Panc1 (cell line): ENCODE results near the gene EFNA2.

Experiments used
- CTCF ChIP-seq: fragments of 450-650 bp; IDR thresholded peaks from 2 replicates; pipeline ENCODE4 v1.5.1; 2017; ENCODE audit warnings: mild to moderate bottlenecking
- POLR2AphosphoS5 ChIP-seq: IDR thresholded peaks from 2 replicates; pipeline ENCODE4 v1.6.1; 2012; ENCODE audit warnings: mild to moderate bottlenecking, low read depth, low read length, moderate library complexity
- SIN3A ChIP-seq: IDR thresholded peaks from 2 replicates; pipeline ENCODE4 v1.6.1; 2012; ENCODE audit warnings: low read depth, mild to moderate bottlenecking, low read length, moderate library complexity, borderline replicate concordance; ENCODE audit not compliant: insufficient read depth
- TCF7L2 ChIP-seq: IDR thresholded peaks from 2 replicates; pipeline ENCODE4 v1.6.1; 2011; ENCODE audit warnings: mild to moderate bottlenecking, low read depth, low read length, inconsistent platforms
- TF ChIP-seq, protein P1 (sequence below), 2 experiments: IDR thresholded peaks; 2 replicates each; pipeline ENCODE4 v1.6.1; 2011 to 2012; ENCODE audit warnings: low read depth in 2 of 2, control low read depth in 1 of 2, low read length in 1 of 2, mild to moderate bottlenecking in 1 of 2, moderate library complexity in 1 of 2; ENCODE audit not compliant: insufficient read depth in 1 of 2

DNA sequence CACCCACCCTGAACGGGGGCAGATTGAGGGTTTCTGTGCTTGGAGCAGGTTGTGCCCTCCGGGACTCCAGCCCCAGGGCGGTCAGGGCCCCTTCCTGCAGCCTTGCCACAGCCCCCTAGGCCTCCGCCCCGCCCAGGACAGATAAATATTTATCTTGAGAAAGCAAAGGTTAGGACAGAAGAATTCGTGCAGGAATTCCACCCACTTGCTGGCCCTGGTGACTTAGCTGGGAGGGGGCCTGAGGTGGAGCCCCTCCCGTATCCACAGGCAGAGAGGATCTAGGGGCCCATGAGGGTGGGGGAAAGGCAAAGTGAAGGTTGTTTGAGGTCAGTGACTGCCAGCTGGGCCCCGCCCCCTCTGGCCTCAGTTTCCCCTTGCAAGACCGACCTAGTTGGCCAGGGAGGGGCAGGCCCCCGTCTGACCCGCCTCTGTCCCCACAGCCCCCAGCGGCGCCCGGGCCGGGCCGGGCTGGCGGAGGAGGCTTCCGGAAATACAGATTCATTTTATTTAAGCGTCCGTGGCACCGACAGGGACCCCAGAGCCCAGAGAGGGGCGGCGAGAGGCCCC lies 32.1 kb upstream of the EFNA2 start:
- TF ChIP-seq CTCF (no peak), POLR2AphosphoS5 (no peak; the same call in 1 of the 2 replicates), TCF7L2 (no peak), SIN3A (no peak)
- TF ChIP-seq, protein P1, sequence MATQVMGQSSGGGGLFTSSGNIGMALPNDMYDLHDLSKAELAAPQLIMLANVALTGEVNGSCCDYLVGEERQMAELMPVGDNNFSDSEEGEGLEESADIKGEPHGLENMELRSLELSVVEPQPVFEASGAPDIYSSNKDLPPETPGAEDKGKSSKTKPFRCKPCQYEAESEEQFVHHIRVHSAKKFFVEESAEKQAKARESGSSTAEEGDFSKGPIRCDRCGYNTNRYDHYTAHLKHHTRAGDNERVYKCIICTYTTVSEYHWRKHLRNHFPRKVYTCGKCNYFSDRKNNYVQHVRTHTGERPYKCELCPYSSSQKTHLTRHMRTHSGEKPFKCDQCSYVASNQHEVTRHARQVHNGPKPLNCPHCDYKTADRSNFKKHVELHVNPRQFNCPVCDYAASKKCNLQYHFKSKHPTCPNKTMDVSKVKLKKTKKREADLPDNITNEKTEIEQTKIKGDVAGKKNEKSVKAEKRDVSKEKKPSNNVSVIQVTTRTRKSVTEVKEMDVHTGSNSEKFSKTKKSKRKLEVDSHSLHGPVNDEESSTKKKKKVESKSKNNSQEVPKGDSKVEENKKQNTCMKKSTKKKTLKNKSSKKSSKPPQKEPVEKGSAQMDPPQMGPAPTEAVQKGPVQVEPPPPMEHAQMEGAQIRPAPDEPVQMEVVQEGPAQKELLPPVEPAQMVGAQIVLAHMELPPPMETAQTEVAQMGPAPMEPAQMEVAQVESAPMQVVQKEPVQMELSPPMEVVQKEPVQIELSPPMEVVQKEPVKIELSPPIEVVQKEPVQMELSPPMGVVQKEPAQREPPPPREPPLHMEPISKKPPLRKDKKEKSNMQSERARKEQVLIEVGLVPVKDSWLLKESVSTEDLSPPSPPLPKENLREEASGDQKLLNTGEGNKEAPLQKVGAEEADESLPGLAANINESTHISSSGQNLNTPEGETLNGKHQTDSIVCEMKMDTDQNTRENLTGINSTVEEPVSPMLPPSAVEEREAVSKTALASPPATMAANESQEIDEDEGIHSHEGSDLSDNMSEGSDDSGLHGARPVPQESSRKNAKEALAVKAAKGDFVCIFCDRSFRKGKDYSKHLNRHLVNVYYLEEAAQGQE (IDR thresholded peaks at IDR 0.05; ENCODE audit: insufficient read depth in 1 of 2, low read depth in 2 of 2, low read length in 1 of 2), result no peak
